Astrocyte (in vitro differentiated cells and primary cell): Measurements from ENCODE around the gene TMEM201.

ENCODE experiments used
- CTCF ChIP-seq: IDR thresholded peaks from 2 replicates; pipeline ENCODE4 v1.5.1; 2011; ENCODE audit warnings: low read depth, mild to moderate bottlenecking, inconsistent platforms, low read length, moderate library complexity; ENCODE audit not compliant: insufficient read depth
- EZH2 ChIP-seq: IDR thresholded peaks from 2 replicates; pipeline ENCODE4 v1.6.1; 2012; ENCODE audit warnings: mild to moderate bottlenecking, low read length, inconsistent platforms; ENCODE audit not compliant: insufficient read depth

GRCh38 chr1:9559673-9560072 lies 29.0 kb upstream of the TMEM201 start:
- TF ChIP-seq EZH2: no peak
- TF ChIP-seq CTCF: no peak
